Lower leg skin (tissue), 3 donors: ENCODE measurements around the gene CCDC190.

Experiments
- POLR2A ChIP-seq, 2 donors: fragments of 450-650 bp; IDR thresholded peaks; one replicate each; pipeline ENCODE4 v1.6.1; 2016 to 2017; ENCODE audit warnings: antibody characterized with exemption in 2 of 2, mild to moderate bottlenecking in 1 of 2, moderate library complexity in 1 of 2
- TF ChIP-seq, protein P1 (sequence below), 3 donors: fragments of 450-650 bp; IDR thresholded peaks; one replicate each; pipeline ENCODE4 v1.5.1; 2016; ENCODE audit warnings: antibody characterized with exemption in 3 of 3, mild to moderate bottlenecking in 3 of 3, moderate library complexity in 2 of 3

DNA sequence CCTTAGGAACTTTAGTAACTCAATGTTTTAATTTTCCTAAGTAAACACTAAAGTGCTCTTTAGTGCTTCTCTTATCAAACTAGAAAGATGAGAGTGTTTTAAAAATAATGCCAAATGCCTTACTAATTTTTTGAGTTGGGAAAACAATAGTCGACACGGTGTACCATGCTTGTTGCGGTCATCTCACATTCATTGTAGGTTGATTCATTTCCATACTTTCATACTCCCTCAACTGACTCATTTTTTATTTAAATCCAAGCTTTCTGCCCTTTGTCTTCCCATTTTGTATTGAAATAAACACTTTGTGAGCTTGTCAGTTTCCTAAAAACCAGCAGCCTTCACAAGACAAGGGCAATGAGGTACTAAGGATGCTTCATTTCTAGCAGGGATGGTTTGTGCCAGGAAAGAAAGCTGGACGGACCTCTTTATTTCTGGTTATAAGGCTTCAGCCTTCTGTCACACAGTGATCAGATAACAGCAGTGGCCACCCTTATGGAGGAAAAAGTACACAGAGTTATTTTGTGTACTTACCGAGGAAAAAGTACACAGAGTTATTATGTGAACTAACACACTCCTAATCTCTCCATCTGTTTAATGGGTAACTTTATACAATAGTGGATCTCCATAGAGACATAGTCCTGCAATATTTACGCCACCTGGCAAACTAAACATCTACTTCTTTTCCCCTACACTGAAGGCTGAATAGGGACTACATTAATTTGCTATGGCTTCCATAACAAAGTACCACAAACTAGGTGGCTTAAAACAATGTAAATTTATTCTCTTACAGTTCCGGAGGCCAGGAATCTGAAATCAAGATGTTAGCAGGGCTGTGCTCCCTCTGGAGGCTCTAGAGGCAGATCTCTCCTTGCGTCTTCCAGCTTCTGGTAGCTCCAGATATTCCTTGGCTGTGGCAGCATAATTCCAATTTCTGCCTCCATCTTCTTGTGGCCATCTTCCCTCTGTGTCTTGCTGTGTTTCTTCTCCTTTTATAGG lies 13.0 kb upstream of the CCDC190 start:
- TF ChIP-seq, protein P1, sequence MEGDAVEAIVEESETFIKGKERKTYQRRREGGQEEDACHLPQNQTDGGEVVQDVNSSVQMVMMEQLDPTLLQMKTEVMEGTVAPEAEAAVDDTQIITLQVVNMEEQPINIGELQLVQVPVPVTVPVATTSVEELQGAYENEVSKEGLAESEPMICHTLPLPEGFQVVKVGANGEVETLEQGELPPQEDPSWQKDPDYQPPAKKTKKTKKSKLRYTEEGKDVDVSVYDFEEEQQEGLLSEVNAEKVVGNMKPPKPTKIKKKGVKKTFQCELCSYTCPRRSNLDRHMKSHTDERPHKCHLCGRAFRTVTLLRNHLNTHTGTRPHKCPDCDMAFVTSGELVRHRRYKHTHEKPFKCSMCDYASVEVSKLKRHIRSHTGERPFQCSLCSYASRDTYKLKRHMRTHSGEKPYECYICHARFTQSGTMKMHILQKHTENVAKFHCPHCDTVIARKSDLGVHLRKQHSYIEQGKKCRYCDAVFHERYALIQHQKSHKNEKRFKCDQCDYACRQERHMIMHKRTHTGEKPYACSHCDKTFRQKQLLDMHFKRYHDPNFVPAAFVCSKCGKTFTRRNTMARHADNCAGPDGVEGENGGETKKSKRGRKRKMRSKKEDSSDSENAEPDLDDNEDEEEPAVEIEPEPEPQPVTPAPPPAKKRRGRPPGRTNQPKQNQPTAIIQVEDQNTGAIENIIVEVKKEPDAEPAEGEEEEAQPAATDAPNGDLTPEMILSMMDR (IDR thresholded peaks at IDR 0.05): no peak
- TF ChIP-seq POLR2A (IDR thresholded peaks at IDR 0.05): no peak
